HG02973 (cell line): ENCODE data around the gene ACTR1A.
"Not testable (repeated sequence)": the region's sequence is repeated elsewhere in the genome, so short reads cannot be mapped to it uniquely, and the experiment has no call there.

Experiments
- ATAC-seq: cut with Tn5 transposase; IDR thresholded peaks from one replicate; pipeline ENCODE4 v1.9.1; 2021; ENCODE audit warnings: moderate library complexity; ENCODE audit not compliant: unreplicated experiment

ACTR1A gene

GRCh38 chr10:102502337-102503151, at the start of gene ACTR1A:
TSS of gene ACTR1A (minus strand) at chr10:102502712. CDS start at chr10:102502647, 65 bp downstream.
- ATAC-seq, result peak; percentile 47

GRCh38 chr10:102550636-102551210, 48.2 kb upstream of the ACTR1A start:
- no peak for ATAC-seq

- ATAC-seq, result no peak
Measured at GRCh38 chr10:102549549-102549948, 47.0 kb upstream of the ACTR1A start.

- no peak for ATAC-seq
Measured at GRCh38 chr10:102546606-102547320, 44.3 kb upstream of the ACTR1A start.

- ATAC-seq, result no peak
Measured at GRCh38 chr10:102545997-102546396, 43.5 kb upstream of the ACTR1A start.

- ATAC-seq, result no peak
Measured at GRCh38 chr10:102545265-102545871, 42.9 kb upstream of the ACTR1A start.

- ATAC-seq, result no peak
Measured at GRCh38 chr10:102542800-102543418, 40.4 kb upstream of the ACTR1A start.

- peak; percentile 83 for ATAC-seq
Measured at GRCh38 chr10:102540023-102540422, 37.5 kb upstream of the ACTR1A start.

GRCh38 chr10:102538811-102539210, 36.3 kb upstream of the ACTR1A start:
- ATAC-seq, result no peak

GRCh38 chr10:102537948-102538347, 35.4 kb upstream of the ACTR1A start:
- ATAC-seq, result no peak

- no peak for ATAC-seq
Measured at GRCh38 chr10:102537367-102537766, 34.9 kb upstream of the ACTR1A start.

GRCh38 chr10:102535481-102536147, 33.1 kb upstream of the ACTR1A start:
- ATAC-seq, result no peak

- not testable (repeated sequence) for ATAC-seq
Measured at GRCh38 chr10:102534966-102535365, 32.5 kb upstream of the ACTR1A start.

- no peak for ATAC-seq
Measured at GRCh38 chr10:102534333-102534732, 31.8 kb upstream of the ACTR1A start.

- ATAC-seq, result no peak
Measured at GRCh38 chr10:102527546-102527945, 25.0 kb upstream of the ACTR1A start.

GRCh38 chr10:102524746-102525145, 22.2 kb upstream of the ACTR1A start:
- ATAC-seq, result no peak

GRCh38 chr10:102523250-102524029, 20.9 kb upstream of the ACTR1A start:
- ATAC-seq, result no peak

GRCh38 chr10:102522874-102523249, 20.4 kb upstream of the ACTR1A start:
- no peak for ATAC-seq

GRCh38 chr10:102519246-102519825, 16.8 kb upstream of the ACTR1A start:
- no peak for ATAC-seq
